PC-3 (cell line): Measurements from ENCODE around the gene MYH9. TPM values are rescaled to one million over a fixed set of nuclear protein-coding genes. Genes with fewer than 3 reads are reported as not detected.

Source experiments
- ATAC-seq: fragments of 200-7000 bp; cut with Tn5 transposase; 2 replicates; pipeline ENCODE4 v1.9.1; 2020; ENCODE audit warnings: mild to moderate bottlenecking, moderate library complexity
- BruUV-seq: library from RNA; stranded (reverse); fragments of 400-500 nt; replicated peaks from 2 replicates; lab custom pipeline; 2021; lab: Mats Ljungman, UMichigan
- CTCF ChIA-PET: fragments of 300-600 bp; sonication (Branson Sonifier 250); formaldehyde crosslinking; loops from one replicate; lab custom pipeline; 2022; ENCODE audit warnings: antibody characterized with exemption; lab: Charles Lee
- POLR2A ChIA-PET: fragments of 300-600 bp; sonication (Branson Sonifier 250); formaldehyde crosslinking; loops from one replicate; lab custom pipeline; 2022; ENCODE audit warnings: antibody characterized with exemption; ENCODE audit not compliant: unreplicated experiment; lab: Charles Lee
- DNase-seq: peaks from one replicate; pipeline ENCODE4 v3.0.0-alpha.2; 2015
- H2AFZ ChIP-seq: fragments of 300-600 bp; sonication (generic); 2 replicates; pipeline ENCODE4 v1.6.0; 2016; ENCODE audit warnings: antibody characterized with exemption, low read length
- H3F3A ChIP-seq: fragments of 300-600 bp; sonication (generic); one replicate; pipeline ENCODE4 v1.6.0; 2017; ENCODE audit warnings: antibody characterized with exemption, low read length, control low read depth, mild to moderate bottlenecking; ENCODE audit not compliant: unreplicated experiment
- H3K27ac ChIP-seq: fragments of 300-600 bp; sonication (generic); 2 replicates; pipeline ENCODE4 v1.5.1; 2016; ENCODE audit warnings: mild to moderate bottlenecking, low read length
- H3K27me3 ChIP-seq: fragments of 300-600 bp; sonication (generic); 2 replicates; pipeline ENCODE4 v1.6.1; 2016; ENCODE audit warnings: low read length, mixed read lengths
- H3K36me3 ChIP-seq: fragments of 300-600 bp; sonication (generic); 2 replicates; pipeline ENCODE4 v1.6.1; 2016; ENCODE audit warnings: low read depth, mixed run types, low read length, mixed read lengths
- H3K4me1 ChIP-seq: fragments of 300-600 bp; sonication (generic); 2 replicates; pipeline ENCODE4 v1.5.1; 2016; ENCODE audit warnings: low read length; ENCODE audit not compliant: insufficient read depth
- H3K4me2 ChIP-seq: fragments of 300-600 bp; sonication (generic); 2 replicates; pipeline ENCODE4 v1.6.0; 2016; ENCODE audit warnings: low read length
- H3K4me3 ChIP-seq: fragments of 300-600 bp; sonication (generic); 2 replicates; pipeline ENCODE4 v1.5.1; 2016; ENCODE audit warnings: mild to moderate bottlenecking, low read length, mixed read lengths
- H3K79me2 ChIP-seq: fragments of 300-600 bp; sonication (generic); 2 replicates; pipeline ENCODE4 v1.6.1; 2017; ENCODE audit warnings: low read length, mixed read lengths
- H3K9ac ChIP-seq: fragments of 300-600 bp; sonication (generic); 2 replicates; pipeline ENCODE4 v1.6.0; 2016; ENCODE audit warnings: mild to moderate bottlenecking, low read length
- H3K9me2 ChIP-seq: fragments of 300-600 bp; sonication (generic); replicated peaks from 2 replicates; pipeline ENCODE4 v1.6.1; 2016; ENCODE audit warnings: mixed run types, low read length, mixed read lengths
- H3K9me3 ChIP-seq: fragments of 300-600 bp; sonication (generic); 2 replicates; pipeline ENCODE4 v1.6.1; 2016; ENCODE audit warnings: low read length, mixed read lengths
- H4K20me1 ChIP-seq: fragments of 300-600 bp; sonication (generic); 2 replicates; pipeline ENCODE4 v1.6.1; 2016; ENCODE audit warnings: low read length, mixed read lengths
- EZH2 ChIP-seq: fragments of 300-600 bp; sonication (generic); IDR thresholded peaks from one replicate; pipeline ENCODE4 v1.6.1; 2017; ENCODE audit warnings: antibody characterized with exemption, mild to moderate bottlenecking, low read length; ENCODE audit not compliant: unreplicated experiment
- EZH2phosphoT487 ChIP-seq: fragments of 300-600 bp; sonication (generic); IDR thresholded peaks from 2 replicates; pipeline ENCODE4 v1.6.1; 2018; ENCODE audit warnings: mild to moderate bottlenecking, antibody characterized with exemption, low read length, borderline replicate concordance
- intact Hi-C: fragments of 100-400 bp; cut with micrococcal nuclease; formaldehyde crosslinking; loops from 2 replicates; pipeline ENCODE4 v1.9.0; 2023
- total RNA-seq: library from RNA; depleted of rRNA; stranded (reverse); fragments of >200 nt; gene quantifications from 2 replicates; pipeline ENCODE4 v1.2.3, GENCODE V29; 2014
- TF ChIP-seq, protein P1 (sequence below): fragments of 300-600 bp; sonication (generic); conservative IDR thresholded peaks from 2 replicates; pipeline ENCODE4 v1.5.1; 2017; ENCODE audit warnings: antibody characterized with exemption, low read depth, mild to moderate bottlenecking, low read length

The MYH9 gene
- total RNA-seq, 1 experiment from 2014 or later, result 357 TPM

DNA sequence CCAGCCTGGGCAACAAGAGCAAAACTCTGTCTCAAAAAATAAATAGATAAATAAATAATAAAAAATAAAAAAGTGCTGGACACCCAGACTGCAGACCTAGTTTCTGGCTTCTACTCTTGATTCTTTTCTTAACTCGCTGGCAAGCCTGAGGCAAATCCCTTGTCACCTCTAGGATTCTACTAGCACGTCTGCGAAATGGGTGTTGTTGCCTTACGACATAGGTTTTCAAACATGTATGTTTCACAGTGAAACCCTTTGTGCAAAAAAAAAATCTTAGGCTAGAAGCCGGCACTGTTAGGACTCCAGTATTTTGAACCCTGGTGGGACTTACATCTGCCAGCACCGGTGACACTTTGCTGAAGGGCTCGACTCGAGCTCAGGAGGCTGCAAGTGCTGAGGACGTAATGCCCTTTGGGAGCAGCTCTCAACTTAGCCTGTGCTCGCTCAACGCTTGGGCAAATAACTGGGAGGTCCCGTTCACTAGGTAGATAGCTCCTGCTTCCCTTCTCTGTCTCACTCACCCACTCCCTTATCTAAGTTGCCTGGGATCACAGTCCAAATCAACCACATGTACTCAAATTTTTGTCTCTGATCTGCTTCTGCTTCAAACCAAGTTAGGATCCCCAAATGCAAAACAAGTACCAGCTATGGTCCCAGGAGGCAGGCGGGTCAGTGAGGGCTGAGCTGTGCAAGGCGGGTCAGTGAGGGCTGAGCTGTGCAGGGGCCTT, 34.7 kb upstream of the MYH9 start:
- no peak overlapping the region for H3K27ac ChIP-seq
- CTCF ChIA-PET, result no interaction called here
- POLR2A ChIA-PET, result interaction anchor here (0.5 kb wide), 1 partner anchor 11 kb away, joined by 3 read pairs; no protein-coding TSS in a partner anchor
- H3K4me3 ChIP-seq, result no peak overlapping the region
- no peaks in the 10 kb centered on the region for H3K27me3 ChIP-seq
- TF ChIP-seq, protein P1, sequence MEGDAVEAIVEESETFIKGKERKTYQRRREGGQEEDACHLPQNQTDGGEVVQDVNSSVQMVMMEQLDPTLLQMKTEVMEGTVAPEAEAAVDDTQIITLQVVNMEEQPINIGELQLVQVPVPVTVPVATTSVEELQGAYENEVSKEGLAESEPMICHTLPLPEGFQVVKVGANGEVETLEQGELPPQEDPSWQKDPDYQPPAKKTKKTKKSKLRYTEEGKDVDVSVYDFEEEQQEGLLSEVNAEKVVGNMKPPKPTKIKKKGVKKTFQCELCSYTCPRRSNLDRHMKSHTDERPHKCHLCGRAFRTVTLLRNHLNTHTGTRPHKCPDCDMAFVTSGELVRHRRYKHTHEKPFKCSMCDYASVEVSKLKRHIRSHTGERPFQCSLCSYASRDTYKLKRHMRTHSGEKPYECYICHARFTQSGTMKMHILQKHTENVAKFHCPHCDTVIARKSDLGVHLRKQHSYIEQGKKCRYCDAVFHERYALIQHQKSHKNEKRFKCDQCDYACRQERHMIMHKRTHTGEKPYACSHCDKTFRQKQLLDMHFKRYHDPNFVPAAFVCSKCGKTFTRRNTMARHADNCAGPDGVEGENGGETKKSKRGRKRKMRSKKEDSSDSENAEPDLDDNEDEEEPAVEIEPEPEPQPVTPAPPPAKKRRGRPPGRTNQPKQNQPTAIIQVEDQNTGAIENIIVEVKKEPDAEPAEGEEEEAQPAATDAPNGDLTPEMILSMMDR, result no peak
- TF ChIP-seq EZH2 (no peak), EZH2phosphoT487 (no peak)
- no TSS peak for BruUV-seq
- no peaks in the 10 kb centered on the region for H3K36me3 ChIP-seq
- ATAC-seq (no peak), DNase-seq (no peak)
- intact Hi-C loops, result no loop called here
- no peak overlapping the region for H3K4me2 ChIP-seq
- H3K79me2 ChIP-seq, result no peaks in the 10 kb centered on the region
- no peaks in the 10 kb centered on the region for H3F3A ChIP-seq
- H3K4me1 ChIP-seq, result peaks cover 2% of the 10 kb centered on the region; the same call in 1 of the 2 replicates
- H3K9me3 ChIP-seq, result no peaks in the 10 kb centered on the region
- H3K9me2 ChIP-seq, result no peaks in the 10 kb centered on the region
- no peak overlapping the region for H3K9ac ChIP-seq
- no peak overlapping the region for H2AFZ ChIP-seq
- H4K20me1 ChIP-seq, result no peaks in the 10 kb centered on the region

DNA sequence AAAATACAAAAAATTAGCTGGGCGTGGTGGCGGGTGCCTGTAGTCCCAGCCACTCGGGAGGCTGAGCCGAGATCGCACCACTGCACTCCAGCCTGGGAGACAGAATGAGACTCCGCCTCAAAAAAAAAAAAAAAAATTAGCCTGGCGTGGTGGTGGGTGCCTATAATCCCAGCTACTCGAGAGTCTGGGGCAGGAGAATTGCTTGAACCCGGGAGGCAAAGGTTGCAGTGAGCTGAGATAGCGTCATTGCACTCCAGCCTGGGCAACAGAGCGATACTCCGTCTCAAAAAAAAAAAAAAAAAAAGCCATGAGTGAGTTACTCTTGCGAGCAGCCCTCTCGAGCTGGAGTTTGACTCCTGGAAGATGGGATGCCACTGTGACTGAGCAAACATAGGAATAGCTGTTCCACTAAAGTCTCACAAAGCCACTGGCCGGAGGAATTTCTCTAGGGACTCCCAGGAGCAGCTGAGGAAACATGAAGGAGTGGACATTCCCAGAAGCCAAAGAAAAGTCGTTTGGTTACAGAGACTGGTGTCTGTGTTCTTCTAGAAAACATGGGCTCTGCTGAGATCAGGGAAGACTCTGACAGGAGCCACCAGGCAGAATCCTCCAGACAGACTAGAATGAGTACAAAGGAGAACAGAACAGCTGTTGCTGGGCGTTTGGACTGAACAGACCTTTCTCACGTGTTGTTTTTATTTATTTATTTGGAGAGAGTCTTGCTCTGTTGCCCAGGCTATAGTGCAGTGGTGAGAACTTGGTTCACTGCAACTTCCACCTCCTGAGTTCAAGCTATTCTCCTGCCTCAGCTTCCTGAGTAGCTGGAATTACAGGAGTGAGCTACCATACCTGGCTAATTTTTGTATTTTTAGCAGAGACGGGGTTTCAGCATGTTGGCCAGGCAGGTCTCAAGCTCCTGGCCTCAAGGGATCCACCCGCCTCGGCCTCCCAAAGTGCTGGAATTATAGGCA, 32.4 kb upstream of the MYH9 start:
- Histone ChIP-seq H3K27me3 (no peaks in the 10 kb centered on the region), H3K36me3 (no peaks in the 10 kb centered on the region), H3K4me3 (no peak overlapping the region), H2AFZ (no peak overlapping the region), H3K4me2 (no peak overlapping the region), H3K79me2 (no peaks in the 10 kb centered on the region), H3K27ac (no peak overlapping the region), H4K20me1 (no peaks in the 10 kb centered on the region), H3F3A (no peaks in the 10 kb centered on the region), H3K9me3 (no peaks in the 10 kb centered on the region), H3K9me2 (no peaks in the 10 kb centered on the region), H3K4me1 (peaks cover 9% of the 10 kb centered on the region), H3K9ac (no peak overlapping the region)
- POLR2A ChIA-PET, result no interaction called here
- BruUV-seq, result no TSS peak
- intact Hi-C loops, result no loop called here
- TF ChIP-seq EZH2phosphoT487 (no peak), EZH2 (no peak)
- TF ChIP-seq, protein P1, result no peak
- CTCF ChIA-PET, result no interaction called here
- DNase-seq, result no peak
- ATAC-seq, result no peak
